A549 (cell line): ENCODE data around the gene PARP8.

Source experiments
- CTCF ChIP-seq: fragments of >200 bp; sonication (Bioruptor Twin); formaldehyde crosslinking; IDR thresholded peaks from 3 replicates; pipeline ENCODE4 v1.5.1; 2016
- HDAC2 ChIP-seq: fragments of 200-600 bp; sonication (generic); IDR thresholded peaks from 2 replicates; pipeline ENCODE4 v1.6.1; 2016
- POLR2A ChIP-seq: IDR thresholded peaks from 2 replicates; pipeline ENCODE4 v1.6.1; 2012; ENCODE audit warnings: mild to moderate bottlenecking, low read length
- POLR2AphosphoS2 ChIP-seq: conservative IDR thresholded peaks from 2 replicates; pipeline ENCODE4 v1.6.1; 2012; ENCODE audit warnings: low read length, improper control_type of control experiment, inconsistent platforms
- USF2 ChIP-seq: fragments of 450-650 bp; IDR thresholded peaks from 2 replicates; pipeline ENCODE4 v1.6.1; 2014; ENCODE audit warnings: antibody characterized with exemption

DNA sequence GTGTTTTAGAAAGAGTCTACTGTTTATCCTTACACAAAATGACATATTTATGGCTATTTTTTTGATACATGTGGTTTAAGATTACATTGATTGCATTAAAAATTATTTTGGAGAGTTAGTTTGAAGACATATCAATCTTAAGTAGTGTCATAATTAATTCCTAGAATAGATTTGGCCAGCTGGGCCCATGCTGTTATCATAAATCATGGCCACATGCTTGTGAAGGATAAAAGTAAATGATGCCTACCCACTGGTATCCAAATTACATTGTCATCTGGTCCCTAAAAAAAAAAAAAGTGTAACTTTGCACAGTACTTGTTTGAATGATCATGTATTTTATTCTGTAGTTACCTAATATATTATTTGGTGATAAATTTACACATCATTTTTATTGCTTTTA lies 96.9 kb downstream of the PARP8 start:
- no peak for TF ChIP-seq CTCF
- no peak for TF ChIP-seq POLR2A
- TF ChIP-seq USF2, result no peak
- no peak for TF ChIP-seq POLR2AphosphoS2
- TF ChIP-seq HDAC2, result no peak
